Common myeloid progenitor, CD34-positive (primary cell): ENCODE data around the gene ZNF672.
A peak's percentile ranks its signal among the peaks of the same experiment; 100 is the strongest.

Experiments used
- CTCF ChIA-PET: fragments of 350-600 bp; sonication (Branson Sonifier 250); formaldehyde crosslinking; loops from one replicate; lab custom pipeline; 2021; ENCODE audit warnings: antibody characterized with exemption; lab: Charles Lee
- POLR2A ChIA-PET: fragments of 350-600 bp; sonication (Branson Sonifier 250); formaldehyde crosslinking; loops from one replicate; lab custom pipeline; 2021; ENCODE audit warnings: antibody characterized with exemption; lab: Charles Lee
- DNase-seq, 3 donors: peaks; one replicate each; pipeline versions ENCODE4 v3.0.0 to v3.0.0-alpha.2; 2013
- H3K27ac ChIP-seq, 2 experiments: 1 replicate in 1 of 2; 2 replicates in 1 of 2; pipeline ENCODE4 v1.7.0; 2013; ENCODE audit warnings: inconsistent platforms in 2 of 2, low read length in 2 of 2, mild to moderate bottlenecking in 2 of 2, low read depth in 1 of 2, moderate library complexity in 1 of 2; ENCODE audit not compliant: severe bottlenecking in 2 of 2, insufficient read depth in 1 of 2, poor library complexity in 1 of 2
- H3K27me3 ChIP-seq, 5 experiments: replicated peaks in 2 of 5; 1 replicate in 3 of 5; 2 replicates in 2 of 5; pipeline versions ENCODE4 v1.6.1 to v1.7.0; 2013; ENCODE audit warnings: low read length in 4 of 5, mild to moderate bottlenecking in 2 of 5, moderate library complexity in 2 of 5, inconsistent platforms in 1 of 5; ENCODE audit not compliant: insufficient read depth in 5 of 5, control insufficient read depth in 4 of 5
- H3K36me3 ChIP-seq, 4 experiments: 1 replicate in 2 of 4; 2 replicates in 2 of 4; pipeline versions ENCODE4 v1.6.1 to v1.7.0; 2013; ENCODE audit warnings: low read length in 3 of 4, control low read depth in 1 of 4, mild to moderate bottlenecking in 1 of 4; ENCODE audit not compliant: control insufficient read depth in 4 of 4, insufficient read depth in 4 of 4
- H3K4me1 ChIP-seq, 4 experiments: 1 replicate in 3 of 4; 2 replicates in 1 of 4; pipeline versions ENCODE4 v1.6.1 to v1.7.1; 2013; ENCODE audit warnings: low read length in 3 of 4, mild to moderate bottlenecking in 3 of 4, control low read depth in 1 of 4, inconsistent platforms in 1 of 4, moderate library complexity in 1 of 4; ENCODE audit not compliant: control insufficient read depth in 4 of 4, insufficient read depth in 4 of 4; ENCODE audit errors: control extremely low read depth in 1 of 4
- H3K4me3 ChIP-seq, 7 experiments: 1 replicate in 4 of 7; 2 replicates in 3 of 7; pipeline versions ENCODE4 v1.5.1 to v1.7.0; 2013; ENCODE audit warnings: mild to moderate bottlenecking in 7 of 7, low read length in 6 of 7, moderate library complexity in 6 of 7, inconsistent platforms in 2 of 7, low read depth in 2 of 7, control low read depth in 1 of 7; ENCODE audit not compliant: insufficient read depth in 4 of 7, control insufficient read depth in 1 of 7; ENCODE audit errors: extremely low read depth in 1 of 7
- H3K9me3 ChIP-seq, 5 experiments: 1 replicate in 4 of 5; 2 replicates in 1 of 5; pipeline versions ENCODE4 v1.6.1 to v1.7.1; 2013; ENCODE audit warnings: low read length in 4 of 5, mild to moderate bottlenecking in 2 of 5, inconsistent platforms in 1 of 5, low read depth in 1 of 5, moderate library complexity in 1 of 5; ENCODE audit not compliant: control insufficient read depth in 4 of 5, insufficient read depth in 2 of 5; ENCODE audit errors: control extremely low read depth in 1 of 5
- WGBS: methylation state at CpG from one replicate; pipeline ENCODE4 v1.1.5; 2013; ENCODE audit not compliant: insufficient coverage; 5-methylcytosine and 5-hydroxymethylcytosine counted together

The ZNF672 gene

DNA sequence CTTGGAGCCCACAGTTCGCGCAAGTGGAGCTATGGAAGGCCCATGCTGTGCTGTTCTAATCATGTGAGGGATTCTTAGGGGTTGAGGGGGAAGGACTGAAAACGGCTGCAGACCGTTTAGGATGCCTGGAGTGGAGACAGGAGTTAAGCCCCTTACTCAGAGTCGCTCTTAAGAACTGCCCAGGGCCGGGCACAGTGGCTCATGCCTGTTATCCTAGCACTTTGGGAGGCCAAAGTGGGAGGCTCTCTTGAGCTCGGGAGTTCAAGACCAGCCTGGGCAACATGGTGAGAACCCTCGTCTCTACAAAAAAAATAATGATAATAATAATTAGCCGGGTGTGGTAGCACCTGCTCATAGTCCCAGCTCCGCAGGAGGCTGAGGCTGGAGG, 1.1 kb downstream of the ZNF672 start:
- CTCF ChIA-PET, result interaction anchor here (0.9 to 2.2 kb wide), 6 partner anchors 11 to 87 kb away, joined by 3 to 14 read pairs (median 6); partner anchors contain the start of gene ZNF692
- POLR2A ChIA-PET, result interaction anchor here (1.0 to 2.5 kb wide), 2 partner anchors 20 to 34 kb away, joined by 3 to 17 read pairs; partner anchors contain the start of gene ZNF692
- H3K36me3 ChIP-seq, result peaks cover 0 to 18% (median 6%) of the 10 kb centered on the region in 4 experiments
- H3K27ac ChIP-seq, result peak overlapping the region; percentile 91 to 97
- DNase-seq, result no peak
- H3K4me3 ChIP-seq, result peak overlapping the region; percentile 78 to 93 (median 87)
- H3K27me3 ChIP-seq, result no peaks in the 10 kb centered on the region
- peaks cover 7 to 46% (median 31%) of the 10 kb centered on the region in 4 experiments for H3K4me1 ChIP-seq
- H3K9me3 ChIP-seq, result no peaks in the 10 kb centered on the region
- 0% methylated on average over 4 of the region's 10 CpGs for WGBS

DNA sequence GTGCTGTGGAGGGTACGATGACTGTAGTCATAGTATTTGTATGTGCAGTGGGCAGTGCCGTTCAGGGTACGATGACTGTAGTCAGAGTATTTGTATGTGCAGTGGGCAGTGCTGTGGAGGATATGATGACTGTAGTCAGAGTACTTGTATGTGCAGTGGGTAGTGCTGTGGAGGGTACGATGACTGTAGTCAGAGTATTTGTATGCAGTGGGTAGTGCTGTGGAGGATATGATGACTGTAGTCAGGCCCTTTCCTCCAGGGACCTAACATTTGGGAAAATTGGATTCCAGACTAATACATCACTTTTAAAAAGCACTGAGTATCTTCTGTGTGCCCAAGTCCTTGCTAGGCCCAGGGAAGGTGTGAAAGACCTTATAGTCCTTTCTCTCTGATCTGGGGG, 2.9 kb downstream of the ZNF672 start:
- Histone ChIP-seq H3K27ac (no peak overlapping the region), H3K4me3 (no peak overlapping the region), H3K36me3 (peaks cover 3 to 35% (median 20%) of the 10 kb centered on the region in 4 experiments), H3K27me3 (no peaks in the 10 kb centered on the region), H3K4me1 (peaks cover 0 to 35% (median 24%) of the 10 kb centered on the region in 4 experiments), H3K9me3 (no peaks in the 10 kb centered on the region)
- DNase-seq, result no peak
- WGBS, result 80% methylated on average over 1 of the region's 4 CpGs
- CTCF ChIA-PET, result interaction anchor here (0.9 to 5.4 kb wide), 12 partner anchors 8 to 85 kb away, joined by 3 to 53 read pairs (median 6); partner anchors contain the start of gene ZNF692
- POLR2A ChIA-PET, result no interaction called here

DNA sequence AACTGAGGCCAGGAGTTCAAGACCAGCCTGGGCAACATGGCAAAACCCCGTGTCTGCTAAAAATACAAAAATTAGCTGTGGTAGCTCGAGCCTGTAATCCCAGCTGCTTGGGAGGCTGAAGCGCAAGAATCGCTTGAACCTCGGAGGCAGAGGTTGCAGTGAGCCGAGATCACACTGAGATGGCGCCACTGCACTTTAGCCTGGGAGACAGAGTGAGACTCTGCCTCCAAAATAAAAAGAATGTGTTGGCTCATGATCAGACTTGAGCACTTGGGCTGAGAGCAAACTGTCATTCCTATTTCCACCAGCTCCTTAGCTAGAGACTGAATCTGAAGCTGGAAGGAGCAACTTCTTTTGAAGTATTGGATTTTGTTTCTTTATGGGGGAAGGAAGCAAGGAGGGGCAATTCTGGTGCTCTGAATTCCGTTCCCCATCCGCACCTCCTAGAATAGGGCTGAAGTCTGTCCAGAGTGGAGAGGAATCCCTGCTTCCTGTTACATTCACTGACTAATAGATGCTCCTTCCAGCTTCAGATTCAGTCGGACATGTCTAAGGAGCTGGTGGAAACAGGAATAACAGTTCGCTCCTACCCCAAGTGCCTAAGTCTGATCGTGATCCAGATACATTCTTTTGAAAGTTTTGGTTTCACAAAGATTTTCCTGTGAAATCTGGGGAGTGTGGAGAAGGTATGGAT, 3.8 kb downstream of the ZNF672 start:
- H3K27ac ChIP-seq, result no peak overlapping the region
- no peak overlapping the region for H3K4me3 ChIP-seq
- CTCF ChIA-PET, result interaction anchor here (0.9 to 5.4 kb wide), 14 partner anchors 8 to 85 kb away, joined by 3 to 53 read pairs (median 6); partner anchors contain the start of gene ZNF692
- peaks cover 3 to 44% (median 29%) of the 10 kb centered on the region in 4 experiments for H3K36me3 ChIP-seq
- DNase-seq, result peak; percentile 44 to 75 (median 74)
- no peaks in the 10 kb centered on the region for H3K27me3 ChIP-seq
- POLR2A ChIA-PET, result interaction anchor here (0.8 kb wide), 1 partner anchor 17 kb away, joined by 3 read pairs; the partner anchor contains the start of gene ZNF692
- 64% methylated on average over 9 of the region's 12 CpGs for WGBS
- no peaks in the 10 kb centered on the region for H3K9me3 ChIP-seq
- H3K4me1 ChIP-seq, result peaks cover 0 to 34% (median 24%) of the 10 kb centered on the region in 4 experiments

DNA sequence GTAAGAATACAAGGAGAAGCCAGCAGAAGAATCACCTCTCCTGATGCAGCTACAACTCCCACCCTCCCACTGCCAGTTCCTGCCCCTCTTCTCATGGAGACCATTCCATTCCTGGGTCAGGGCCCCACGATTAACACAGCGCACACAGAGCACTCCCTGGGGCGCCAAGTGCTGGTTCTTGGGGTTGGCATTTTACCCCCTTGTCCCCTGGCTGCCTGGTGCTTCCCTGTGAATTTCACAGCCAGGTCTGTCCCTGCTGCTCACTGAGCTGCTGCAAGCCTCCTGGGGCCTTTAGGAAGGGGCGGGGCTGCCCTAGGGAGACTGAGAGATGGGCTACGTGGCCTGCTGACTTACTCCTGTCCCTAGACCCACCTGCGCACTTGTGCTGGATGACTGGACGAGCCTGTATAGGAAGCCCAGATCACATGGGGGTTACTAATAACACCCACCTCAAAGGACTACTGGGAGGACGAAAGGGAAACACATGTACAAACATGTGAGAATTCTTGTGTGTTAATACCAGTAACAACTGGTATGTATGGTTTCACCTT, 4.8 kb downstream of the ZNF672 start:
- WGBS, result 93% methylated on average over 6 of the region's 8 CpGs
- Histone ChIP-seq H3K4me1 (peaks cover 0 to 25% (median 15%) of the 10 kb centered on the region in 4 experiments), H3K27ac (peak overlapping the region in 1 of 2 experiments; percentile 39), H3K9me3 (no peaks in the 10 kb centered on the region), H3K27me3 (no peaks in the 10 kb centered on the region), H3K36me3 (peaks cover 5 to 54% (median 35%) of the 10 kb centered on the region in 4 experiments), H3K4me3 (no peak overlapping the region)
- ChIA-PET POLR2A (no interaction called here), CTCF (interaction anchor here (1.5 to 5.4 kb wide), 6 partner anchors 8 to 70 kb away, joined by 4 to 53 read pairs (median 8); partner anchors contain the start of gene ZNF692)
- DNase-seq, result no peak

DNA sequence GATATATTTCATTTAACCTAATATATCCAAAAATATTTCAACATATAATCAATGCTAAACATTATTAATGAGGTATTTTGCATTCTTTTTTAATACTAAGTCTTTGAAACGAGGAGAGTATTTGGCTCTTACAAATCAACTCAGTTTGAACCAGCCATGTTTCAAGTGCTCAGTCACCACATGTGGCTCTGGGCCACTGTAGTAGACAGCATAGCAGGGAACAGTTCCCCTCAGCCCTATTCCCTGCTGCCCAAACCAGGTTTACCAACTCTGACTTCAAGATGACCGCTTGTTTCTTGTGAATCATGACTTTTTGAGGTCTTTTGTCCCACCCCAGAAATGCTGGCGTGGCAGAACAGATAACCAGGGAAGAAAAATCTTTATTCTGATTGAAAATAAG, 5.7 kb downstream of the ZNF672 start:
- no peaks in the 10 kb centered on the region for H3K9me3 ChIP-seq
- H3K27ac ChIP-seq, result no peak overlapping the region
- POLR2A ChIA-PET, result interaction anchor here (0.7 kb wide), 1 partner anchor 42 kb away, joined by 4 read pairs; no protein-coding TSS in a partner anchor
- no peak overlapping the region for H3K4me3 ChIP-seq
- WGBS, result 100% methylated on average over 1 of the region's 3 CpGs
- CTCF ChIA-PET, result interaction anchor here (1.3 to 5.4 kb wide), 2 partner anchors 13 to 21 kb away, joined by 5 to 53 read pairs; partner anchors contain the start of gene ZNF692
- peaks cover 0 to 23% (median 14%) of the 10 kb centered on the region in 4 experiments for H3K4me1 ChIP-seq
- H3K27me3 ChIP-seq, result no peaks in the 10 kb centered on the region
- peaks cover 5 to 62% (median 41%) of the 10 kb centered on the region in 4 experiments for H3K36me3 ChIP-seq
- no peak for DNase-seq

DNA sequence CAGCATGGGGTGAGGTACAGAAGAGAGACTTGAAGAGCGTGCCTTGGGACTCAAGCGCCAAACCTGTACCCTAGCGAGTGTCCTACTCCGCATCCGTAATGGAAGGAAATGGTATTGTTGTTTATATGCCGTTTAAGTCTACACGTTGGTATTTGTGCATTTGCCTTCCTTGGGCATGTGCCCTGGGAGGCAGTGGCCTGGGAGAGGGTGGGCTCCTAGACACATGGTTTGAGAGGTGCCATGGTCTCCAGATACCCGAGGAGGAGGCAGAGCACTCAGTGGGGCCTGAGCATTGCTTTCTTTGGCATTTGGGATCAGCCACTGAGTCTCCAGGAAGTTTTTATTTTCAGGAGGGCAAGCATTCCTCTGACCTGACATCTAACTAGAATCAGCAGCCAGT, 6.5 kb downstream of the ZNF672 start:
- Histone ChIP-seq H3K4me1 (peaks cover 0 to 14% (median 7%) of the 10 kb centered on the region in 4 experiments), H3K27me3 (no peaks in the 10 kb centered on the region), H3K27ac (no peak overlapping the region), H3K4me3 (no peak overlapping the region), H3K36me3 (peaks cover 5 to 71% (median 50%) of the 10 kb centered on the region in 4 experiments), H3K9me3 (no peaks in the 10 kb centered on the region)
- WGBS, result 94% methylated on average over 8 of the region's 8 CpGs
- ChIA-PET POLR2A (interaction anchor here (0.7 kb wide), 1 partner anchor 41 kb away, joined by 4 read pairs; no protein-coding TSS in a partner anchor), CTCF (interaction anchor here (1.3 to 5.4 kb wide), 2 partner anchors 12 to 20 kb away, joined by 5 to 53 read pairs; partner anchors contain the start of gene ZNF692)
- no peak for DNase-seq
